Umbilical cord (tissue), 2 donors: ENCODE results near the gene PLEKHG5. TPM values are rescaled to one million over a fixed set of nuclear protein-coding genes. Genes with fewer than 3 reads are reported as not detected.
"Not testable (repeated sequence)": the region's sequence is repeated elsewhere in the genome, so short reads cannot be mapped to it uniquely, and the experiment has no call there.

Source experiments
- DNase-seq: peaks from one replicate; pipeline ENCODE4 v3.0.0-alpha.2; 2015; ENCODE audit warnings: low spot score
- total RNA-seq: library from RNA; depleted of rRNA; stranded (reverse); fragments of >200 nt; gene quantifications from one replicate; pipeline ENCODE4 v1.2.3, GENCODE V29; 2014; ENCODE audit warnings: low replicate concordance; ENCODE audit not compliant: insufficient read depth

Gene PLEKHG5
- total RNA-seq, 1 donor from 2014 or later: 17.1 TPM

DNA sequence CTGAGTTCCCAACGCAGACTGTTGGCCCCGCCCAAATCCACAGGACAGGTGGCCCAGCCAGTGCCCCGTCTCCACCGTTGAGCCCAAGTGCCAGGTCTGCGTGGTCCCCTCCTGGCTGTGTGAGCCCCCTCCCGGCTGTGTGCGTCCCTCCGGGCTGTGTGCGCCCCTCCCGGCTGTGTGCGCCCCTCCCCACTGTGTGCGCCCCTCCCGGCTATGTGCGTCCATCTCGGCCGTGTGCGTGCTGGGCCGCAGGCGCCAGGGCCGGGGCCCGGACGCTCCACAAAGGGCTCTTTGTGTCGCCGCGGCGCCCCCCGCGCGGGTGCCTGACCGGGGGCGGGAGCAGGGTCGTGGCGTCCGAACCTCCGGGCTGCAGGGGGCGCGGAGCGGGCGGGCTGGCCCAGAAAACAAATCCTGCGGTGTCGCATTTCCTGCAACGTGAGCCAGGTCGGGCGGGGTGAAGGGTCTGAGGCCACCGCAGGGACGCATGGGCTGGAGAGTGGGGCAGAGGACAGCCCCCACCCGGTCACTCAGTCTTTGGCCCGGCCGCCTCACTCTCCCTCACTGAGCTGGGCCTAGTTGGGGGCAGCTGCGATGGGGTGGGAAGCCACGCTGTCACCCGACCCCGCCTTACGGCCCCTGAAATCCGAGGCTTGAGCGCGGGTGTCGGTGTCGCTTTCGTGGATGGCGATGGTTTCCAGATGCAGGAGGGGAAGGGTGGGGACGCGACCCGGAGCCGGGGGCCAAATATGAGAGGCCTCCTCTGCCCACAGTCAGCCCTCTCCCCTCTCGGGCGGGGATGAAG is 44.2 kb downstream of the PLEKHG5 start:
- DNase-seq: no peak

DNA sequence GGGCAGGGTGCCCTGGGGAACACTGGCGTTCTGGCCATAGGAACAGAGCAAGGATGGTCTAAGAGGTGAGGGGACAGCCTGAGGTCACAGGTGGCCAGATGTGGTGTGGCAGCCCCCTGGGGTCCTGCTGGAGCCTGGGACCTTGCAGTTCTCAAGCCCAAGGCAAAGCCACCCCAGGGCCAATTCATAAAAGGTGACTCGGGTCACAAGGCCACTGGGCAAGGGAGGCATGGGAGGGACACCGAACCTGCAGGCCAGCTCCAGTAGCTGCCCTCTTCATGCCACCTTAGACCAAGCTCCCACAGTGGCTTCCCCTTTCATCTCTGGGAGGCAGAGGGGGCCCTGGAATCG is 44.8 kb downstream of the PLEKHG5 start:
- DNase-seq: no peak

DNA sequence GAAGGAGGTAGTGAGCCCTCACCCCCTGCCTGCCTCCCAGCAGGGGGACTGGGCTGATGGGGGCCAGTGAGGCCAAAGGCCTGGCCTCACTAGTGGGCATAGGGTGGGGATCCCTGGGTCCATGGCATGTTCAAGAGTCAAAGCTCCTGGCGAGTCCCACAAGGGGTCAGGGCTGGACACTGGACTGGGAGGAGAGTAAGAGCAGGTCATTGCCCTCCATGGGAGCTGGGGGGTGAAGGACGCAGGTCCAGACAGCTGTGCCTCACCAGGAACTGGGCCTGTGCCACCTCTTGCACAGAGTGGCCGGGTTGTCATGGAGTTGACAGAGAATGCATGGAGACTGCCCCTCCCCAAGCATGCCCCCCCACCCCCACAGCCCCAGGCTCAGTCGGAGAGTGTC is 45.5 kb downstream of the PLEKHG5 start:
- not testable (repeated sequence) for DNase-seq

DNA sequence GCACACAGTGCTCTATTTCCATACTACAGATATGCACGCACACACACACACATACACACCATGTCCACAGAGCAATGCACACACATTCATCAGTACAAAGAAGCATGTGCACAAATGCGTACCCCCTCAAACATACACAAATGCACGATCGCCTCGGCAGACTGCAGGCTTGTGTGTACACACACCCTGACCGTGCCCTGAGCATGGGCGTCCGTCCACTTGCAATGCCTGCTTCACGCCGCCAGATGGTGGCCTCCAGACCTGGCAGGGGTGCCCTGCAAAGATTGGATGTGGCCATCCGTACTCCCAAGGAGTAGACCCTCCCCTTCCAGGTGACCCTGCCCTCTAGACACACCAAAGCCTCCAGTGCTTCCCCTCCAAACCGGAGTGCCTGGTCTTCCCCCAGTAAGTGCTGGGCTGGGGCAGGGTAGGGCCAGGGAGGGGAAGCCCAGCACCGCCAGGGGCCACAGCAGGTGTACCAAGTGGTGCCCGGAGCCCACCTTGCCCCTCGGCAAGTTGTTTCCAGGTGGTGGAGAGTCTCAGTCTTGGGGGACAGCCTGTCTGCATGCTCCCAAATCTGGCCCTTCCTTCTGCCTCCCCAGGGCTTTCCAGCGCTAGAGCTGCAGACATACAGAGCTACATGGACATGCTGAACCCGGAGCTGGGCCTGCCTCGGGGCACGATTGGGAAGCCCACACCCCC is 46.3 kb downstream of the PLEKHG5 start:
- peak; percentile 29 for DNase-seq

DNA sequence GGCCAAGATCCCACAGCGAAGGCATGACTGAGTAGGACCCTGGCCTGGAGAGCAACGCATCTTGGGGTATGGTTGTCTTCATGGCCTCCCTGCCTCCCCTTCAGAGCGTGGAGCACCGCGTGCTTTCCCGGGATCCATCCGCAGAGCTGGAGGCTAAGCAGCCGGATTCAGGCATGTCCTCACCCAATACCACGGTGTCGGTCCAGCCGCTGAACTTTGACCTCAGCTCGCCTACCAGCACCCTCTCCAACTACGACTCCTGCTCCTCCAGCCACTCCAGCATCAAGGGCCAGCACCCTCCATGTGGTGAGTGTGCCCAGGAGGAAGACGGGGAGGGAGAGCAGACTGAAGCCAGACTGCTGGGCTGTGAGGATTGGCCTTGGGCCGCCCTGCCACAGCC is 47.1 kb downstream of the PLEKHG5 start:
- DNase-seq: no peak

DNA sequence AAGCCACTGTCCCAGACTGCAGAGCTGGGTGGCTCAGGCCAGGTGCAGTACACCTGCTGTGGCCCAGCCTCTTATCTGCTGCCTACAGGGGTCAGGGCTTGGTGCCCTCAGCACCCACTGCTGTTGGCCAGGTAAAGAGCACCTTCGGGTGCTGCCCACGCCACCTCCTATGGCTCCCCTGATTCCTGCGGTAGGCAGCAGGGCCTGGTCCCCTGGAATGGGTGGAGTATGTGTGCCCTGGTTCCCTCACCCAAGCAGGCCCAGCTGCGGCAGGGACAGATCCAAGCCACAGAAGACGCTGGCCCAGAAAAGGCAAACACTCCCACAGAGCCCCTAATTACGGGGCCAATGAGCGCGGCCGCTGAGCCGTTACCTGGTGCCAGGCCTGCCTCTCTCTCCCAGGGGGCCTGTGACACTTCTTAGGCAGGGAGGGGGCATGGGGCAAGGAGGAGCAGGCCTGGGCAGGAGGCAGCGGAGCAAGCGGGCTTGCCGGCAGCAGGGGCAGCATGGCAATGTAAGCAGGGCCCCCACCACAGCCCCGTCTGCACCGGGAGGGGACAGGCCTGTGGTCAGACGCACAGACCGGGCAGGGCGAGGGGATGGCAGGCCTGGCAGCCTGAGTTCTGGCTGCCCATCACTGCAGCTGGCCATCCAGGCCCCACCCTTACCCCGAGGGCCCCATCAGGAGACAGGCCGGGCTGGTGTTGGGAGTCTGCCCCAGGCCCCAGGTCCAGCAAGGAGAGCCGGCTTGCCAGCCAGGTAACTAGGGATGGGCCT is 47.9 kb downstream of the PLEKHG5 start:
- DNase-seq: no peak

DNA sequence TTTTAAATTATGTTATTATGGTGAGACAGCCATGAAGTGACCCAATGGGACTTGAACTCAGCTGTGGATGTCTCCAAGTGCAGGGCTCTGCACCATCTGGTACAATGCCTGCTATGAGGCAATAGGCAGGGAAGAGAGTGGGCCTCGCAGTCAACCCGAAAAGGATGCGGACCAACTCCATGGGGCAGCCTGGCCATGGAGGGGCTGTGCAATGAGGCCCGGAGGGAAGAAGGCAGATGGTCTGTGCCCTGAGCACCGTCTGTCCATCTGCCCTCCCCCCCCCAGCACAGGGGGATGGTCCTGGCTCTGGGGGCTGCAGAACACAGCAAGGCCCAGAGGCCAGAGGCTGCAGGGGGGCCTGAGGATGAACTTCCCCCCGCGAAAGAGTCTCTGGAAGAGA is 49.9 kb downstream of the PLEKHG5 start:
- no peak for DNase-seq

DNA sequence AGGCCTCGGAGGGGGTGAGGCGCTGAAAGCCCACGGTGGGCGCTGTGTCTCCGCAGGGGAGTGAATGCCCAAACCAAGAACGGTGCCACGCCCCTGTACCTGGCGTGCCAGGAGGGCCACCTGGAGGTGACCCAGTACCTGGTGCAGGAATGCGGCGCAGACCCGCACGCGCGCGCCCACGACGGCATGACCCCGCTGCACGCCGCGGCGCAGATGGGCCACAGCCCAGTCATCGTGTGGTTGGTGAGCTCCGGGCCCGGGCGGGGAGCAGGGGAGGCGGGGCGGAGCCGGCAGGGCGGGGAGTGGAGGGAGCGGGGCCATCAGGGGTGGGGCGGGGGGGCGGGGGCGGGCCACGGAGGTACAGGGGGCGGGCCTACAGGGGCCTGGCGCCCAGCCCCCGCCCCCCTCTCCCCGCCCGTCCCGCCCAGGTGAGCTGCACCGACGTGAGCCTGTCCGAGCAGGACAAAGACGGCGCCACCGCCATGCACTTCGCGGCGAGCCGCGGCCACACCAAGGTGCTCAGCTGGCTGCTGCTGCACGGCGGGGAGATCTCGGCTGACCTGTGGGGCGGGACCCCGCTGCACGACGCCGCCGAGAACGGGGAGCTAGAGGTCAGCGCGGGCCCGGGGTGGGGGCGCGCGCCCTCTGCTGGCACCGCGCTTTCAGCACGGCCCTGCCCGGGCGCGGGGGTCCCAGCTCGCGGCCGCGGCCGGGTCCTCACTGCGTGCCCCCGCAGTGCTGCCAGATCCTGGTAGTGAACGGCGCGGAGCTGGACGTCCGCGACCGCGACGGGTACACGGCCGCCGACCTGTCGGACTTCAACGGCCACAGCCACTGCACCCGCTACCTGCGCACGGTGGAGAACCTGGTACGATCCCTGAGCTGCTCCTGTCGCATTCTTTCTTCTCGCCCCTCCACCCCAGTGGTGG is 51.0 kb downstream of the PLEKHG5 start:
- DNase-seq: no peak

DNA sequence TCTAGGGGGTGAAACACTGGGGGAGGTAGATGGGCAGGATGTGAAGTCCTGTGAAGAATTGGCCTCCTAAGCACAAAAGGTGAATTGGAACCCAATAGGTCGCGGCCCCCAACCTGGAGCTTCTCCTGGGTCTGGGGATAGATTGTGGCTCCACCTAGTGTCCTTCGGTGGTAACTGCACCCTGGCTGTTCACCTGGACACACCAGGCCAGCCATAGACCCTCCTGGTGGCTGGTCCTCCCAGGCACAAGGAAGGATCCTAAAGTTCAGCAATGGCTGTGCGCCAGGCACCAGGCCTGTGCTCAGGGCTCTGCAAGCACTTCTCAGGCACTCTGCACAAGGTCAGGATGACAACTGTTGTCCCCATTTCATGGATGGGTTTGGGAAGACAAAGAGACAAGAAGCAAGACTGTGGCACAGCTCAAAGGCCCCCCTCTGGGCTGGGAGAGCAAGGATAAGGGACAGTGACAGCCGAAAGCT is 53.4 kb downstream of the PLEKHG5 start:
- peak; percentile 38 for DNase-seq

DNA sequence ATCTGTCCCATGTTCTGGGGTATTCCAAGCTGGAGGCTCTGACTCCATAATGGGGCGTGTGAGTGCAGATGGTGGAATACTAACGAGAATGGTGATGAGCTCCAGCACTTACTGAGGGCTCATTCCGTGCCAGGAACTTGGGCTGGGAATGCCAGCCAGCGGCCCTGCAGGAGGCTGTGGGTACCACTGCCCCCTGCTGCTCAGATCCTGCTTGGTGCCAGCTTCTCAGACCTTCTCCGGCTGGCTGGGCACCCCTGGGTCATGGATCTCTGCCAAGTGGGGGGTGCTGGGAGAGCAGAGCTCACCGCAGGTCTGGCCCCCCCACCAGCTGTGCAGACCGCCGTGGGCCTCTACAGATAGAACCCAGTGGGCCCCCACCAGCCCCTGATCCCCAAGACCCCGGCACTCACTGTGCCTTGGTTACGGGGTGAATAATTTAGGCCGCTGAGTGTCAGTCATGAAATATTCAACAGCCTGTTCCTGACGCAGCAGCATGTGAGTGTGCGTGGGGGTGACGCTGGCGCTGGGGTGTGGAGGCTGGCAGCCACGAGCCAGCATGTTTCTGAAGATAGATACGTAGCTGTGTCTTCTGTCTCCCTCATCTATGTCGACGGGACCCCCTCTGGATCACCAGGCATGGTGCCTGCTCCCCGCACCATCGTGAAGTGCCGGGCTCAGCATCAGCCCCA is 54.3 kb downstream of the PLEKHG5 start:
- not testable (repeated sequence) for DNase-seq

DNA sequence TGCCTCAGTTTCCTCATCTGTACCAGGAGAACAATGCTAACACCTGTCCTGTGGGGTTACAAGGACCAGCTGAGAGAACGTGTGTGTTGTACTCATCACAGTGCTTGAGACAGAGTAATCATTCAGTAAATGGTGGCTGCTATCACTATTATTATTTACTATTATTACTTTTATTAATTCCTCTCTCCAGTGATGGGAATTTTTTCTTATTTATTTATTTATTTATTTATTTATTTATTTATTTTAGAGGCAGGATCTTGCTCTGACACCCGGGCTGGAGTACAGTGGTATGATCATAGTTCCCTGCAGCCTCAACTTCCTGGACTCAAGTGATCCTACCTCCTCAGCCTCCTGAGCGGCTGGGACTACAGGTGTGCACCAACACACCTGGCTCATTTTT is 55.2 kb downstream of the PLEKHG5 start:
- DNase-seq: not testable (repeated sequence)

DNA sequence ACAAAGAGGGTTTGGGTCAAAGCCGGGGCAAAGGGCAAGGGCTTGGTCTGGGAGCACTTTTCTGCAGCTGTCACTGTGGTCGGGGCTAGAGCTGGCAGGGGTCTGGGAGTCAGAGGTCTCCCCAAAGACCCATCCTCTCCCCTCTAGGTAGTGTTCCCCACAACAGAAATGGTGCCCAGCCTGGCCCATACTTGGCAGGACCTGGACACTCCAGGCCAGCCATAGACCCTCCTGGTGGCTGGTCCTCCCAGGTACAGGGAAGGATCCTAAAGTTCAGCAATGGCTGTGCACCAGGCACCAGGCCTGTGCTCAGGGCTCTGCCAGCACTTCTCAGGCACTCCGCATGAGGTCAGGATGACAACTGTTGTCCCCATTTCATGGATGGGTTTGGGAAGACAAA is 55.9 kb downstream of the PLEKHG5 start:
- no peak for DNase-seq

DNA sequence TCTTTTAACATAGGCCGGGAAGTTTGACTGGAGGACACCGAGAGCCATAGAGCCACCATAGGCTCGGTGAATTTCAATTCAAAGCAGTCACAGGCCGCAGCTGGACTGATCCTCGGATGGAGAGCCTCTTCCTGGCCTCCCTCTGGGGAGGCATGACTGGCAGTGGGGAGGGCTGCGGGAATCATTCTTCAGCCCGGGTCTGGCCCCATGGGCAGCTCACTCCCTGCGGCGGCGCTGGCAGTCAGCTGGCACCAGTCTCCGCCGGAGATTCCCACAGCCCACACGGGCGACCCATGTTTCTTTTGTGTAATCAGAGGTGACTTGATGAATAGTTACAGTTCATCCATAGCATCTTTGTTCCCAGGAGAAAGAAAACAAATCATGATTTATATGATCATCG is 56.3 kb downstream of the PLEKHG5 start:
- DNase-seq: no peak

DNA sequence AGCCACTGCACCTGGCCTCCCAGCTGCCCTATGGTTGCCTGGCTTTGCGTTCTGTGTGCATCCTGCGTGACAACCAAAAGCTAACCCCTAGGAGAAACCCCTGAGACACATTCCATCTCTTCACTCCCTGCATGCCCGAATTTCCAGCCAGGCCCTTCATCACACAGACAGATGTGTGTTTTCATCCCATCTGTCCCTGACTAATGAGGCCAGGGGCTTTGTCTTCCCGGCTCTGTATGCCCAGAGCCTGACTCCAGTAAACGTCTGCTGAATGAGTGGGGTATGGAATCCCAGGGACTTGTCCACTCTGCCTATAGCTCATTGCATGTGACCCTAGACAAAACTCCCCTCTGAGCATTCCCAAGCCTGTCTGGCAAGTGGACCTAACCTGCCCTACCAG is 57.3 kb downstream of the PLEKHG5 start:
- DNase-seq: no peak

DNA sequence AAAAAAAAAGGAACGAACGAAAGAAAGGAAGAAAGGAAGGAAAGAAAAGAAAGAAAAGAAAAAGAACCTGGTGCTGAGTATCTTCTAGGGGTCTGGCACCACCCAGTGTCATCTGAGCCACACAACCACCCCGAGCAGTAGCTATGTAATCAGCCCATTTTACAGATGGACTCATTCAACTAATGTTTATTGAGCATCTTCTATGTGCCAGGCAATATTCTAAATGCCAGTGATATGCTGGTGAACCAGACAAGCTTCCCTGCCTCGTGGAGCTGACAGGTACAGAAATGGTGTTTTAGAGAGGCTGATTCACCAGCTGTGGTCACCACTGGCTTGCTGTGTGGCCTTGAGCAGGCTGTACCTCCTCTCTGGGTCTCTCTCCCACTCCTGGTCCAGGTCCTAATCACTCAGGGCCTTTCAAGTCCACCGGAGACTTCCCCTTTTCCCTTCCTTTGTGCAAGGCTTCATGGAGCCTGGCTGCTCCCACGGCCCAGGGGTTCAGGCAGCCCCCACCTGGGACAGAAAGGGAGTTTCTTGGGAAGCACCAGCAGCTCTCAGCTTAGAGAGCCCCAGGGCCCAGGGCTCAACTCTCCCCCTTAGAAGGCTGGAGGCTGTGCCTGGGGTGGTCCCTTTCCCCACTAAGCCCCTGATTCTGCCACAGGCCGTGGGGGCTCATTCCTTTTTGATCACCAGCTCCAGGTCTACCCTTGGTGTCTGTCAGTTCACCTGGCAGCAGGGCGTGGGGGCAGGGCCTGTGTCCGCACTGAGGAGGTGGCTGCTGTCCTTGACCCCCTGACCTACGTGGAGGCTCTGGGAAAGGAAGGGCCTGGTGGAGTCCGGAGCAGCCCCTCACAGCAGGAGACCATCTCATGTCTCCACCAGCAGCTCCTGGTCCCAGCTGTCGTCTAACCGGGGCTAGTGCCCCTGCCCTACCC is 59.6 kb downstream of the PLEKHG5 start:
- not testable (repeated sequence) for DNase-seq

DNA sequence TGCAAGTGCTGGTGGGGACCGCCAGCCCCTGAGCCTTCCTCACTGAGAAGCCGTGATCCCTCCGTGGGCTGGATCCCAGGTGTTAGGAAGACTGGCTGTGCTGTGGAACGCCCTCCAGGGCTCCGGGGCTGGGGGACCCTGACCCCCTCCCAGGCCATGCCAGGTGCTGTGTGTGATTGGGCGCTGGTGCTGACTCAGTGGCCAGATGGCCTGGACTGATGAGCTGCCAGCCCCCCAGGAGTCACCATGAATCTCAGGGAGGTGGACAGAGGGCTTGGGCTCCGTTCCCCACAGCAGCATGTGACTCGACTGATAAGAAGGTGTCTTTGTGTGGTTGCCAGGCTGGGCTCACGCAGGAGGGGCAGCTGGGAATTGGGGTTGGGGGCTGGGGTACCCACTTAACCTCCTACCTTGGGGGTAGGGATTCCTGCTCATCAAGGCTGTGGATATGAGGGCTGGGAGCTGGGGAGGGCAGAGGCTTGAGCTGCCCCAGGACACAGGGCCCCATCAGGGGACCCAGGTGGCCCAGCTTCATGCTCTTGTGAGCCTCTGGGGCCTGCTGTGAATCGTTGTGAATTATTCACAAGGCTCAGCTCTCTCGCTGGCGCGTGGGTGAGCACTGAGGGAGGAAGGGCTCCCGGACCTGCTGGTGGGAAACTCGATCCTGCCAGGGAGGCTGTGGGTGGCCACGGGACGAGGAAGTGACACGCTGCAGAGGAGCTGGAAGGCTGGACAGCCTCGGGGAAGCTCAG is 61.6 kb downstream of the PLEKHG5 start:
- DNase-seq: not testable (repeated sequence)

DNA sequence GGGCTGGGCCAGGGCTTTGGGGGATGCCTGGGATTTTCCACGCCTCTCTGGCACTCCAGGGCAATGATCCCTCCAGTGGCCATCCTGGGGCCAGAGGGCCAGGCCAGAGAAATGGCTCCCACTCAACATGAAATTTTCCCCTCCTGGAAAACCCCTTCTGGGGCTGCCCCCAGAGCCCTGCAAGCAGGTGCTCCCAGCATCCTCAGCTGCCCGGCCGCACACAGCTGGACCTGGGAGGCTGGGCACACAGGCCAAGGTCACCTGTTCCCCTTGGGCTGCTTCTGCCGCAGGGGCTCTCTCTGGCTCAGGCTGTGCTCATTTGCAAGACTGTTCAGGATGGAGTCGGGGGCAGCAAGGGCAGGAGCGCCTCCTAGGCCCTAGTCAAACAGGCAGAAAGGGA is 63.0 kb downstream of the PLEKHG5 start:
- DNase-seq: not testable (repeated sequence)
